Keratinocyte (primary cell): ENCODE results near the gene EYS.

Experiments used
- CTCF ChIP-seq, 3 experiments: IDR thresholded peaks in 1 of 3; conservative IDR thresholded peaks in 1 of 3; optimal IDR thresholded peaks in 1 of 3; 2 replicates in 2 of 3; 3 replicates in 1 of 3; pipeline versions ENCODE3 to v1.5.1; 2011; ENCODE audit warnings: low read length in 3 of 3, mild to moderate bottlenecking in 3 of 3, moderate library complexity in 2 of 3, control low read depth in 1 of 3, inconsistent platforms in 1 of 3; ENCODE audit not compliant: insufficient read depth in 2 of 3; ENCODE audit errors: extremely low read depth in 1 of 3
- EZH2 ChIP-seq: IDR thresholded peaks from one replicate; pipeline ENCODE4 v1.6.1; 2012; ENCODE audit warnings: inconsistent platforms, mild to moderate bottlenecking, low read length, moderate library complexity

DNA sequence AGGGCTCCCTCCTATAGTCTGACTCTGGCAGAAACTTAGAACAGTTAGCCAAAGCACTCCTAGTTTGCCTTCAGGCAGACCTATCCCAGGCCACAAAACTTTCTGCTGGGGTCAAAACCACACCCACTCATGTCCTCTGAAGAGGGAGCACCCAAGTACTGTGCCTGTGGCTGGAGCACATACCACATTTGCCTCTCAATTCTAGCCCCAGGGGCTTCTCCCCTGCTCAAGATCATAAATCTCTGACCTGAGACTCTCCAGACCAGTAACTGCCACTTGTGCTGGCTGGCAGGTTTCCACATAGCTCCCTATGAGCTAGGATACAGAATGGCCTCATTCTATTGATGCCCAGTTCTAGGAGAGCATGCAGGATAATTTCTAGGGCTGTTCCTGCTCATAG lies 781.0 kb downstream of the EYS start:
- TF ChIP-seq CTCF (optimal IDR thresholded peaks at IDR 0.05 in 1 of 3, IDR thresholded peaks at IDR 0.05 in 1 of 3, conservative IDR thresholded peaks at IDR 0.05 in 1 of 3; ENCODE audit: extremely low read depth in 1 of 3, insufficient read depth in 2 of 3, low read length in 3 of 3), result no peak
- no peak for TF ChIP-seq EZH2
